NCI-H1930 (cell line): ENCODE data around the gene TM4SF4.

Experiments
- DNase-seq, 2 experiments: peaks; one replicate each; lab custom pipeline; 2025; lab: John Stamatoyannopoulos, UW

TM4SF4 gene

GRCh38 chr3:149548669-149549065, 74.2 kb downstream of the TM4SF4 start:
- DNase-seq: no peak

- no peak for DNase-seq
Observed at GRCh38 chr3:149551500-149551899, 77.0 kb downstream of the TM4SF4 start.

DNA sequence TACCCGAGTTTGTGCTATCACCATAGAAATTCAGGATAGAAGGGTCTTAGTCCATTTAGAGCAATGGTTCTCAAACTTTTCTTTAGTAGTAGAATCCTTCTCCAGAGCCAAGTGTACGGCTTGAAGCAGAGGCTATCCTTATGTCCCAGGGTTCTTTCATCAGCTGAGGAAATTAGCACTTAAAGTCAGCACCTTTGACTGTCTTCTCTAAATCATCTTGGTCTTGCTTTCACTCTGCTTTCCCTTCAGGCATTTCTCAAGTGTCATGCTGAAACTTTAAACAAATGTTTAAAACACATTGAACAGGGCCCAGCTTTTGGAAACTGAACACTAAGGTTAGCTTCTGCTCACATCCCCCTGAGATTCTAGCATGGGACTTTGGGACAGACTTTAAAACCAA, 78.2 kb downstream of the TM4SF4 start:
- no peak for DNase-seq
